BE2C (cell line): ENCODE measurements around the gene DDX31.

ENCODE experiments used
- DNase-seq: peaks from one replicate; pipeline ENCODE4 v3.0.0-alpha.2; 2020
- H3K27me3 ChIP-seq: fragments of 250-450 bp; sonication (Bioruptor Pico); 2 replicates; pipeline ENCODE4 v1.5.1; 2020; ENCODE audit warnings: mild to moderate bottlenecking
- H3K36me3 ChIP-seq: fragments of 250-450 bp; sonication (Bioruptor Pico); 2 replicates; pipeline ENCODE4 v1.5.1; 2020; ENCODE audit warnings: mild to moderate bottlenecking
- H3K4me1 ChIP-seq: fragments of 250-450 bp; sonication (Bioruptor Pico); 2 replicates; pipeline ENCODE4 v1.5.1; 2020
- H3K4me3 ChIP-seq: 2 replicates; pipeline ENCODE4 v1.5.1; 2011; ENCODE audit warnings: low read depth, low read length
- H3K9me3 ChIP-seq: fragments of 250-450 bp; sonication (Bioruptor Pico); 2 replicates; pipeline ENCODE4 v1.5.1; 2020
- CTCF ChIP-seq: IDR thresholded peaks from 2 replicates; pipeline ENCODE4 v1.5.1; 2012; ENCODE audit warnings: mild to moderate bottlenecking, low read depth, low read length

The DDX31 gene

DNA sequence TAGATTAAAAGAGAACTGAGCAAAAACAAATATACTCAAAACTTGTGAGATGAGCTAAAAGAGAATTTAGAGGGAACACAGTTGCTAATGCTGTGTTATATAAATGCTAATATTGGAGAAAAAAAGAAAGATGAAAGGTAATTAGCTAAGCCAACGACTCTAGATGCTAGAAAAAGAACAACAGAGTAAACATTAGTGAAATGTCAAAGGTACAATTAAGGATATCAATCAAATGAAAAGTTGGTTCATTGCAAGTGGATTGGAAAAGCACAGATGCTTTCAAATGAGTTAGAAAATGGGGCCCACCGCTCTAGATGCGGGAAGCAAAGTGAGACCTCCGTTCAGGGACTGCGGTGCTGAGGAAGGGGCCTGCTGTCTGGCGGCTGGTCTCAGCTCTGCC, 105.3 kb downstream of the DDX31 start:
- no peak for DNase-seq
- no peak for TF ChIP-seq CTCF
- Histone ChIP-seq H3K4me3 (no peak overlapping the region), H3K9me3 (no peaks in the 10 kb centered on the region), H3K4me1 (peaks cover 12% of the 10 kb centered on the region), H3K27me3 (no peaks in the 10 kb centered on the region), H3K36me3 (no peaks in the 10 kb centered on the region)

DNA sequence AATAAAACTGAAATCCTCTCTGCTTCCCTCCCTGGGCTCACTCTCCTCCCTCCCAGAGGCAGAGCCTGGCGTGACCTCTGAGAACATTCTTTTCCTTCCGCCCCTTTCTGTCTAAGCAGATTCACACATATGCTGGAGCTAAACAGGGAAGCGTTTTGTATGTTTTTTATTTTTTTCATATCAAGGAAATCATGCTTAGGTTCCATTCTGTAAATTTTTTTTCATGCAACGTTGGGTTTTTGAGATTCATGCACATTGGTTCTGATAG, 107.5 kb downstream of the DDX31 start:
- no peak for TF ChIP-seq CTCF
- Histone ChIP-seq H3K9me3 (no peaks in the 10 kb centered on the region), H3K27me3 (no peaks in the 10 kb centered on the region), H3K4me1 (peaks cover 12% of the 10 kb centered on the region), H3K4me3 (no peak overlapping the region), H3K36me3 (no peaks in the 10 kb centered on the region)
- no peak for DNase-seq

- no peak for DNase-seq
- no peaks in the 10 kb centered on the region for H3K36me3 ChIP-seq
- no peak overlapping the region for H3K4me3 ChIP-seq
- no peaks in the 10 kb centered on the region for H3K27me3 ChIP-seq
- H3K4me1 ChIP-seq = peaks cover 12% of the 10 kb centered on the region
- H3K9me3 ChIP-seq = no peaks in the 10 kb centered on the region
- TF ChIP-seq CTCF = no peak
These were observed 109.1 kb downstream of the DDX31 start for GRCh38 chr9:132560616-132561202.

DNA sequence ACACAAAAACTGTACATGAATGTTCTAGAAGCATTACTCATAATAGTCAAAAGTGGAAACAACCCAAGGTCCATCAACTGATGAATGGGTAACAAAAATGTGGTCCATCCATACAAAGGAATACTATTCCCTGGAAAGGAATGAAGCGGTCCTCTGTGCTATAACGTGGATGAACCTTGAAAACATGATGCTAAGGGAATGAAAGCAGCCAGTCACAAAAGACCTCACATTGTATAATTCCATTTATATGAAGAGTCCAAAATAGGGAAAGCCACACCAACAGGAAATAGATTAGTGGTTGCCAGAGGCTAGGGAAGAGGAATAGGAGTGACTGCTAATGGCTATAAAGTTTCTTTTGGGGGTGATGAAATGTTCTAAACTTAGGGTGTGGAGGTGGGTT, 110.1 kb downstream of the DDX31 start:
- no peak for TF ChIP-seq CTCF
- peaks cover 12% of the 10 kb centered on the region for H3K4me1 ChIP-seq
- H3K4me3 ChIP-seq = no peak overlapping the region
- H3K27me3 ChIP-seq = no peaks in the 10 kb centered on the region
- no peaks in the 10 kb centered on the region for H3K9me3 ChIP-seq
- H3K36me3 ChIP-seq = no peaks in the 10 kb centered on the region
- DNase-seq = no peak

DNA sequence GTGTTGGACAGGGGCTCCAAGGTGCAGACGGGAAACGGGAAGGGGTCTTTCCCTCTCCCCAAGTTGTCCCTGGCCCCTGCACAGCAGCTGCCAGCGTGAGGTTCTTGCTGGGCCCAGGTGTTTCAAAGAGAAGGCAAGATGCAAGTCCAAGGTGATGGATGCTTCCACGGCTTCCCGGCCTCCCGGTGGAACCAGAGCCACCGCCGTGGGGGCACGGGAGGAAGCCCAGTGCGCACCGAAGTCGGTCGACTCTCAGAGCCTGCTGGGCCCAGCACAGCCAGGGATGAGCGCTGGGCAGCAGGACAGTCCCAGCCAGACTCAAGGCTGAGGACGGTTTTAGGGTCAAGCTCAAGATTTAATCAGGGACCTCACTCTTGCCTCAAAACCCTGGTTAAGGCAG, 112.6 kb downstream of the DDX31 start:
- Histone ChIP-seq H3K4me1 (peaks cover 10% of the 10 kb centered on the region), H3K27me3 (no peaks in the 10 kb centered on the region), H3K36me3 (no peaks in the 10 kb centered on the region), H3K9me3 (no peaks in the 10 kb centered on the region), H3K4me3 (no peak overlapping the region)
- TF ChIP-seq CTCF = no peak
- DNase-seq = no peak

DNA sequence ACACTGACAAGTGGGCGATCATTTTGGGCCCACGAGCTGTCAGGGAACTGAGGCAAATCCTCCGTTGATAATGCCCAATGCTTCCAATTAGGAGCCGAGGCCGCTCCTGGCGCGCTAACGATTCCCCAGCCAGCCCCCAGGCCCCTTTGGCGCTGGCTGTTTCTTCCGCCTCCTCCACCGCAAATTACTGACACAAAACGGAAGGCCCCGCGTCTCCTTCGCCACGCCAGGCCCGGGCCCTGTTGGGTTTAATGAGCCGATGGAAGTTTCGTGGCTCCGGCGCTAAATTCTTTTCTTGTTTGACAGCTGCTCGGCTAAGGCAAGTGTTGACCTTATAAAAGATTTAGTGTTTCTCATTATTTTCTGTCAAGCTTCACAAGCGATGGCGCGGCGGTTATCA, 113.1 kb downstream of the DDX31 start:
- no peak for DNase-seq
- no peak for TF ChIP-seq CTCF
- Histone ChIP-seq H3K27me3 (no peaks in the 10 kb centered on the region), H3K9me3 (no peaks in the 10 kb centered on the region), H3K36me3 (no peaks in the 10 kb centered on the region), H3K4me3 (no peak overlapping the region), H3K4me1 (peaks cover 10% of the 10 kb centered on the region)
